Mammary epithelial cell (primary cell): ENCODE data around the gene ZFYVE9.

Experiments used
- EZH2 ChIP-seq: IDR thresholded peaks from 2 replicates; pipeline ENCODE4 v1.6.1; 2012; ENCODE audit warnings: low read length, inconsistent platforms, borderline replicate concordance
- TF ChIP-seq, protein P1 (sequence below), 2 donors: IDR thresholded peaks in 1 of 2; conservative IDR thresholded peaks in 1 of 2; 2 replicates each; pipeline ENCODE4 v1.5.1; 2011 to 2012; ENCODE audit warnings: inconsistent platforms in 2 of 2, low read length in 2 of 2, mild to moderate bottlenecking in 2 of 2, control low read depth in 1 of 2, low read depth in 1 of 2; ENCODE audit not compliant: insufficient read depth in 1 of 2; ENCODE audit errors: extremely low read depth in 1 of 2

DNA sequence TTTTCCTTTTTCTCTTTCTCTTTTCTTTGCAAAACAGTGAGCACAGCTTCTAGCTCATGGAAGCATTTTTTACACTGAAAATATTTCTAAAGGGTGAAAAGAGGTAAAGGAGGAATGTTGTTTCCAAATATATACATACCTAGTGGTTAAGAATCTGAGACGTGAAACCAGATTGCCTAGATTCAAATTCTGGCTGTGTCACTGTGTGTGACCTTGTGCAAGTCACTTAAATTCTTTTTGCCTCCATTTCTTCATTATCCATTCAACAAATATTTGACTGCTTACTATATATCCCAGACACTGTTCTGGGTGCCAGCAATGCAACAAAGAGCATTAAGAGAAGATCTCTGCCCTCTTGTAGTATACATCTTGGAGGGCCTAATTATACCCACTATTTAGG is 53.3 kb downstream of the ZFYVE9 start:
- TF ChIP-seq, protein P1, sequence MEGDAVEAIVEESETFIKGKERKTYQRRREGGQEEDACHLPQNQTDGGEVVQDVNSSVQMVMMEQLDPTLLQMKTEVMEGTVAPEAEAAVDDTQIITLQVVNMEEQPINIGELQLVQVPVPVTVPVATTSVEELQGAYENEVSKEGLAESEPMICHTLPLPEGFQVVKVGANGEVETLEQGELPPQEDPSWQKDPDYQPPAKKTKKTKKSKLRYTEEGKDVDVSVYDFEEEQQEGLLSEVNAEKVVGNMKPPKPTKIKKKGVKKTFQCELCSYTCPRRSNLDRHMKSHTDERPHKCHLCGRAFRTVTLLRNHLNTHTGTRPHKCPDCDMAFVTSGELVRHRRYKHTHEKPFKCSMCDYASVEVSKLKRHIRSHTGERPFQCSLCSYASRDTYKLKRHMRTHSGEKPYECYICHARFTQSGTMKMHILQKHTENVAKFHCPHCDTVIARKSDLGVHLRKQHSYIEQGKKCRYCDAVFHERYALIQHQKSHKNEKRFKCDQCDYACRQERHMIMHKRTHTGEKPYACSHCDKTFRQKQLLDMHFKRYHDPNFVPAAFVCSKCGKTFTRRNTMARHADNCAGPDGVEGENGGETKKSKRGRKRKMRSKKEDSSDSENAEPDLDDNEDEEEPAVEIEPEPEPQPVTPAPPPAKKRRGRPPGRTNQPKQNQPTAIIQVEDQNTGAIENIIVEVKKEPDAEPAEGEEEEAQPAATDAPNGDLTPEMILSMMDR (conservative IDR thresholded peaks at IDR 0.05 in 1 of 2, IDR thresholded peaks at IDR 0.05 in 1 of 2; ENCODE audit: extremely low read depth in 1 of 2, insufficient read depth in 1 of 2, low read depth in 1 of 2, low read length in 2 of 2): no peak
- TF ChIP-seq EZH2: no peak
